Measurements from ENCODE around the gene AK4.

The AK4 gene

DNA sequence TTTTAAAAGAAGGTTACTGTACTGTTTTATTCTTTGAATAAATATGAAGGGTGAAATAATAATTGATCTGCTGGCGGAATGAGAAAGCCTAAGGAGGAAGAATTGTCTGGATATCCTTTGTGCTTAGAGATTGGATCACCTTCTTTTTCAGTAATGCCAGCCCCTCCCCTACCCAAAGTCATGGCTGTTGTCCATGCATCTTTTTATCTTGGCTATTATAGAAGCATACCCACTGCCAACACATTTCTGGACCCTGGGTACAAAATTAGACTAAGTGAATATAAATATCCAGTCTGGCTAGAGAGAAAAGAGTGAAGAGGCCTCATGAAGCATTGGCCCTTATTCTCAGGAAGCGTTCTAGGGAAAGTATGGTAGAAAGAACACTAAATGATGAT, 28.1 kb downstream of the AK4 start:
- Histone ChIP-seq H2BK5ac (ENCODE audit: low read length) (no peak overlapping the region), H3K14ac (ENCODE audit: low read length) (no peak overlapping the region), H3K4me2 (ENCODE audit: insufficient read depth, low read length, poor library complexity, severe bottlenecking) (no peak overlapping the region), H3K4me1 (ENCODE audit: control insufficient read depth in 2 of 2, insufficient read depth in 1 of 2, low read depth in 1 of 2, low read length in 2 of 2) (peaks cover 0 to 7% of the 10 kb centered on the region in 2 donors), H3K18ac (ENCODE audit: low read length) (no peak overlapping the region), H2BK12ac (ENCODE audit: low read length) (no peak overlapping the region), H3K79me1 (ENCODE audit: low read depth, low read length) (no peaks in the 10 kb centered on the region), H4K91ac (ENCODE audit: low read depth, low read length, poor library complexity) (no peak overlapping the region), H3K27me3 (ENCODE audit: control insufficient read depth in 3 of 3, insufficient read depth in 3 of 3, low read depth in 1 of 3, low read length in 3 of 3) (no peaks in the 10 kb centered on the region), H3K4me3 (ENCODE audit: low read length in 2 of 2) (no peak overlapping the region), H2BK120ac (ENCODE audit: low read depth, low read length) (no peak overlapping the region), H4K8ac (ENCODE audit: low read depth, low read length) (no peak overlapping the region), H3K9ac (ENCODE audit: low read depth, low read length, poor library complexity) (no peak overlapping the region), H2AFZ (ENCODE audit: low read length) (no peak overlapping the region), H3K23ac (ENCODE audit: low read depth, low read length, poor library complexity) (no peak overlapping the region), H3K9me3 (replicated peaks in 1 of 2; ENCODE audit: control insufficient read depth in 2 of 2, insufficient read depth in 1 of 2, low read depth in 1 of 2, low read length in 2 of 2) (no peaks in the 10 kb centered on the region), H2BK15ac (ENCODE audit: low read length) (no peak overlapping the region), H3K36me3 (replicated peaks in 1 of 2; ENCODE audit: control insufficient read depth in 2 of 2, insufficient read depth in 2 of 2, low read length in 2 of 2) (no peaks in the 10 kb centered on the region), H2AK5ac (ENCODE audit: low read depth, low read length) (no peak overlapping the region), H3K4ac (ENCODE audit: low read length) (no peak overlapping the region), H3K27ac (replicated peaks; ENCODE audit: low read length) (no peak overlapping the region)
- no CpG with 5 or more reads among the region's 2 CpGs for WGBS, 2 donors (ENCODE audit: extremely low coverage in 2 of 2, insufficient read length in 2 of 2, insufficient replicate concordance in 1 of 2)
- no peak for DNase-seq (ENCODE audit: low spot score)

DNA sequence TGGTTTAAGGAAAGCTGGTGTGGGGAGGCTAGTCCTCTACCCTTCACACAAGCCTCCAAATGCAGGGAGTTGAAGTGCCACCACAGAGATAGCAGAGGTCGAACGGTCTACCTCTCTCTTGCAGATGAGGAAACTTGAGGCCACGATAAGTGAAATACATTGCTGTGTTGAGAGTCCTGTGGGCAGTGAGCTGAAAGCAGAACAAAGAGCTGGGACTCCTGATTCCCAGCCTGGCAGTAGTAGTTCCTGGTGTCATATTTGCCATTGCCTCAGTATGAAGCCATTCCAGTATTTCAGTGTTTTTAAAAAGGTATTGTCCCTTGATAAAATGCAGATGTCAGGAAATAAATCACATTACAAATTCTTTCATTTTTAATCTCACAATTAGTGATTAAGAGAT, 28.6 kb downstream of the AK4 start:
- H3K23ac ChIP-seq (ENCODE audit: low read depth, low read length, poor library complexity): no peak overlapping the region
- H3K4me1 ChIP-seq (ENCODE audit: control insufficient read depth in 2 of 2, insufficient read depth in 1 of 2, low read depth in 1 of 2, low read length in 2 of 2): peaks cover 0 to 7% of the 10 kb centered on the region in 2 donors
- H2BK5ac ChIP-seq (ENCODE audit: low read length): no peak overlapping the region
- no peak overlapping the region for H3K18ac ChIP-seq (ENCODE audit: low read length)
- no peaks in the 10 kb centered on the region for H3K36me3 ChIP-seq (replicated peaks in 1 of 2; ENCODE audit: control insufficient read depth in 2 of 2, insufficient read depth in 2 of 2, low read length in 2 of 2)
- no peak overlapping the region for H3K4me2 ChIP-seq (ENCODE audit: insufficient read depth, low read length, poor library complexity, severe bottlenecking)
- no peak overlapping the region for H3K4me3 ChIP-seq (ENCODE audit: low read length in 2 of 2)
- no CpG with 5 or more reads among the region's 3 CpGs for WGBS, 2 donors (ENCODE audit: extremely low coverage in 2 of 2, insufficient read length in 2 of 2, insufficient replicate concordance in 1 of 2)
- H3K9me3 ChIP-seq (replicated peaks in 1 of 2; ENCODE audit: control insufficient read depth in 2 of 2, insufficient read depth in 1 of 2, low read depth in 1 of 2, low read length in 2 of 2): no peaks in the 10 kb centered on the region
- no peak overlapping the region for H2AK5ac ChIP-seq (ENCODE audit: low read depth, low read length)
- H3K79me1 ChIP-seq (ENCODE audit: low read depth, low read length): no peaks in the 10 kb centered on the region
- H4K8ac ChIP-seq (ENCODE audit: low read depth, low read length): no peak overlapping the region
- no peak overlapping the region for H3K14ac ChIP-seq (ENCODE audit: low read length)
- no peak overlapping the region for H3K9ac ChIP-seq (ENCODE audit: low read depth, low read length, poor library complexity)
- H3K27me3 ChIP-seq (ENCODE audit: control insufficient read depth in 3 of 3, insufficient read depth in 3 of 3, low read depth in 1 of 3, low read length in 3 of 3): no peaks in the 10 kb centered on the region
- H4K91ac ChIP-seq (ENCODE audit: low read depth, low read length, poor library complexity): no peak overlapping the region
- H2BK120ac ChIP-seq (ENCODE audit: low read depth, low read length): no peak overlapping the region
- H2AFZ ChIP-seq (ENCODE audit: low read length): no peak overlapping the region
- no peak overlapping the region for H3K27ac ChIP-seq (replicated peaks; ENCODE audit: low read length)
- DNase-seq (ENCODE audit: low spot score): no peak
- H2BK15ac ChIP-seq (ENCODE audit: low read length): no peak overlapping the region
- no peak overlapping the region for H2BK12ac ChIP-seq (ENCODE audit: low read length)
- no peak overlapping the region for H3K4ac ChIP-seq (ENCODE audit: low read length)

DNA sequence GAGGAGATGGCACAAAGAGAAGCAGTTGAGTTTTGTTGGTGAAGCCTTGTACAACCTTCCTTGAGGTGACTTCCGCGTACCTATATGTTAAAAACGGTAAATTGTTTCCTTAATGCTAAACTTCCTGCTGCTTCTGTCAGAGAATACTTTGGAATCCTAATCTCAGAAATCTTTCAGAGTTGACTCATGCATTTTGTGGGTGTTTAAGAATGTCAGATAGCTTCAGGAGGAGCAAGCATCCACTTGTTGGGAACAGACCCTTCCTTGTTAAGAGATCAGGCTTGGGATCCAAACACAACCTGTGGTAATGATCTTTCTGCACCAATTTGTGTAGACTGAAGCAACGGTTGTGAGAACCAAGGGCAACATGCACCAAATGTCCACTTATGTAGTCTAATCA, 29.5 kb downstream of the AK4 start:
- no peak overlapping the region for H3K4ac ChIP-seq (ENCODE audit: low read length)
- peaks cover 0 to 7% of the 10 kb centered on the region in 2 donors for H3K4me1 ChIP-seq (ENCODE audit: control insufficient read depth in 2 of 2, insufficient read depth in 1 of 2, low read depth in 1 of 2, low read length in 2 of 2)
- H3K18ac ChIP-seq (ENCODE audit: low read length): no peak overlapping the region
- no peak overlapping the region for H3K4me3 ChIP-seq (ENCODE audit: low read length in 2 of 2)
- no peak overlapping the region for H3K4me2 ChIP-seq (ENCODE audit: insufficient read depth, low read length, poor library complexity, severe bottlenecking)
- H3K23ac ChIP-seq (ENCODE audit: low read depth, low read length, poor library complexity): no peak overlapping the region
- H3K14ac ChIP-seq (ENCODE audit: low read length): no peak overlapping the region
- no peak overlapping the region for H2AK5ac ChIP-seq (ENCODE audit: low read depth, low read length)
- no CpG with 5 or more reads among the region's 4 CpGs for WGBS, 2 donors (ENCODE audit: extremely low coverage in 2 of 2, insufficient read length in 2 of 2, insufficient replicate concordance in 1 of 2)
- no peak overlapping the region for H2BK15ac ChIP-seq (ENCODE audit: low read length)
- no peak overlapping the region for H2BK120ac ChIP-seq (ENCODE audit: low read depth, low read length)
- no peak overlapping the region for H3K27ac ChIP-seq (replicated peaks; ENCODE audit: low read length)
- no peaks in the 10 kb centered on the region for H3K27me3 ChIP-seq (ENCODE audit: control insufficient read depth in 3 of 3, insufficient read depth in 3 of 3, low read depth in 1 of 3, low read length in 3 of 3)
- H3K9ac ChIP-seq (ENCODE audit: low read depth, low read length, poor library complexity): no peak overlapping the region
- no peaks in the 10 kb centered on the region for H3K36me3 ChIP-seq (replicated peaks in 1 of 2; ENCODE audit: control insufficient read depth in 2 of 2, insufficient read depth in 2 of 2, low read length in 2 of 2)
- DNase-seq (ENCODE audit: low spot score): no peak
- H2BK5ac ChIP-seq (ENCODE audit: low read length): no peak overlapping the region
- H3K79me1 ChIP-seq (ENCODE audit: low read depth, low read length): no peaks in the 10 kb centered on the region
- no peak overlapping the region for H2BK12ac ChIP-seq (ENCODE audit: low read length)
- H4K8ac ChIP-seq (ENCODE audit: low read depth, low read length): no peak overlapping the region
- H3K9me3 ChIP-seq (replicated peaks in 1 of 2; ENCODE audit: control insufficient read depth in 2 of 2, insufficient read depth in 1 of 2, low read depth in 1 of 2, low read length in 2 of 2): no peaks in the 10 kb centered on the region
- H2AFZ ChIP-seq (ENCODE audit: low read length): no peak overlapping the region
- H4K91ac ChIP-seq (ENCODE audit: low read depth, low read length, poor library complexity): no peak overlapping the region

DNA sequence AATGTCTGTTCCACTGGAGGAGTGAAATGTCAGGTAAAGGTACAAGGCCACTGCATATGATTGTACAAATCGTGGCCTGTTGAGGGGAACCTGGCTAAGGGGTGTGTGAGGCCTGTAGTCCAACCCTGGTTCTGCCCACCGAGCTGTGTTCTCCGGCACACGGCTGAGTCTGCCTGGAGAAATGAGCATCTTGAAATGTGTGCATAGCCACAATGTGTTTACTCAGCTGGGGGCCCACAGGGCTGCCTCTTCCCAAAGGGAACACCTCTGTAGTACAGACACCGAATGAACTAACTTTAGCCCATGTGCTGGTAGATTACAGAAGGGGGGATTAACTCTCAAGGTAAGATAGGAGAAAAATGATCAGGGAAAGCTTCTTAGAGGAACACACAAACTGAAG, 30.2 kb downstream of the AK4 start:
- H3K9me3 ChIP-seq (replicated peaks in 1 of 2; ENCODE audit: control insufficient read depth in 2 of 2, insufficient read depth in 1 of 2, low read depth in 1 of 2, low read length in 2 of 2): no peaks in the 10 kb centered on the region
- H3K27ac ChIP-seq (replicated peaks; ENCODE audit: low read length): no peak overlapping the region
- no peaks in the 10 kb centered on the region for H3K27me3 ChIP-seq (ENCODE audit: control insufficient read depth in 3 of 3, insufficient read depth in 3 of 3, low read depth in 1 of 3, low read length in 3 of 3)
- no peak overlapping the region for H3K23ac ChIP-seq (ENCODE audit: low read depth, low read length, poor library complexity)
- H3K18ac ChIP-seq (ENCODE audit: low read length): no peak overlapping the region
- H2AFZ ChIP-seq (ENCODE audit: low read length): no peak overlapping the region
- H3K79me1 ChIP-seq (ENCODE audit: low read depth, low read length): no peaks in the 10 kb centered on the region
- H2BK5ac ChIP-seq (ENCODE audit: low read length): no peak overlapping the region
- no peak overlapping the region for H2AK5ac ChIP-seq (ENCODE audit: low read depth, low read length)
- no CpG with 5 or more reads among the region's 5 CpGs for WGBS, 2 donors (ENCODE audit: extremely low coverage in 2 of 2, insufficient read length in 2 of 2, insufficient replicate concordance in 1 of 2)
- no peak overlapping the region for H3K4ac ChIP-seq (ENCODE audit: low read length)
- H2BK120ac ChIP-seq (ENCODE audit: low read depth, low read length): no peak overlapping the region
- no peak overlapping the region for H2BK12ac ChIP-seq (ENCODE audit: low read length)
- peaks cover 0 to 7% of the 10 kb centered on the region in 2 donors for H3K4me1 ChIP-seq (ENCODE audit: control insufficient read depth in 2 of 2, insufficient read depth in 1 of 2, low read depth in 1 of 2, low read length in 2 of 2)
- H3K9ac ChIP-seq (ENCODE audit: low read depth, low read length, poor library complexity): no peak overlapping the region
- no peak overlapping the region for H4K91ac ChIP-seq (ENCODE audit: low read depth, low read length, poor library complexity)
- H4K8ac ChIP-seq (ENCODE audit: low read depth, low read length): no peak overlapping the region
- H3K36me3 ChIP-seq (replicated peaks in 1 of 2; ENCODE audit: control insufficient read depth in 2 of 2, insufficient read depth in 2 of 2, low read length in 2 of 2): no peaks in the 10 kb centered on the region
- DNase-seq (ENCODE audit: low spot score): no peak
- no peak overlapping the region for H3K14ac ChIP-seq (ENCODE audit: low read length)
- no peak overlapping the region for H2BK15ac ChIP-seq (ENCODE audit: low read length)
- no peak overlapping the region for H3K4me3 ChIP-seq (ENCODE audit: low read length in 2 of 2)
- H3K4me2 ChIP-seq (ENCODE audit: insufficient read depth, low read length, poor library complexity, severe bottlenecking): no peak overlapping the region
